ENCODE data around the gene CRYBG1. TPM values are rescaled to one million over a fixed set of nuclear protein-coding genes. Genes with fewer than 3 reads are reported as not detected.

The CRYBG1 gene
- polyA plus RNA-seq, 2 of the 4 experiments (the other 2 are of a cell fraction): 0.31 to 0.37 TPM

DNA sequence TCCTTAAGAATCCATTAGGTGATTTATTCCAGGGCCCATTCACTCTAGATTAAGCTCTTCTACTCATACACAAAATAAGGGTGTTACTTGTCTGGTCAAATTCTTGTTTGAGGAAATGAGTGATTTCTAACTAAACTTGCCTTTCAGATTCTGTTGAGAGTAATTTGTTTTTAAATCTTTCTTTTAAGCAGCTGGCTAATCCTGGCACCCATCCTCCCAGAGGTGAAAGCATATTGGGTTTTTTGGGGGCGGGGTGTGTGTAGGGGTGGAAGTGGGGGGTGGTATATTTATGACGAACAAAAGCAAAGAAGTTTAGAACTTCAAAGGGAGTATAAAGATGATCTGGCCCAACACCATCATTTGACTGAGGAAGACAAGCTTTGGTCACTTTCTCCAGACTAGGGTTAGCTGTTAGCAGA lies 174.1 kb downstream of the CRYBG1 start (continued):
- TF ChIP-seq NR3C1 (IDR thresholded peaks at IDR 0.05) (no peak), CHD4 (IDR thresholded peaks at IDR 0.05; ENCODE audit: borderline replicate concordance) (no peak), GATA3 (IDR thresholded peaks at IDR 0.05; ENCODE audit: borderline replicate concordance) (no peak), RAD21 (conservative IDR thresholded peaks at IDR 0.05 in 1 of 2, IDR thresholded peaks at IDR 0.05 in 1 of 2) (no peak), MAFK (IDR thresholded peaks at IDR 0.05; ENCODE audit: partially characterized antibody) (no peak), ESRRA (IDR thresholded peaks at IDR 0.05; ENCODE audit: borderline replicate concordance, low read length) (no peak)
- TF ChIP-seq, protein P1, sequence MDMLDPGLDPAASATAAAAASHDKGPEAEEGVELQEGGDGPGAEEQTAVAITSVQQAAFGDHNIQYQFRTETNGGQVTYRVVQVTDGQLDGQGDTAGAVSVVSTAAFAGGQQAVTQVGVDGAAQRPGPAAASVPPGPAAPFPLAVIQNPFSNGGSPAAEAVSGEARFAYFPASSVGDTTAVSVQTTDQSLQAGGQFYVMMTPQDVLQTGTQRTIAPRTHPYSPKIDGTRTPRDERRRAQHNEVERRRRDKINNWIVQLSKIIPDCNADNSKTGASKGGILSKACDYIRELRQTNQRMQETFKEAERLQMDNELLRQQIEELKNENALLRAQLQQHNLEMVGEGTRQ (IDR thresholded peaks at IDR 0.05): no peak

DNA sequence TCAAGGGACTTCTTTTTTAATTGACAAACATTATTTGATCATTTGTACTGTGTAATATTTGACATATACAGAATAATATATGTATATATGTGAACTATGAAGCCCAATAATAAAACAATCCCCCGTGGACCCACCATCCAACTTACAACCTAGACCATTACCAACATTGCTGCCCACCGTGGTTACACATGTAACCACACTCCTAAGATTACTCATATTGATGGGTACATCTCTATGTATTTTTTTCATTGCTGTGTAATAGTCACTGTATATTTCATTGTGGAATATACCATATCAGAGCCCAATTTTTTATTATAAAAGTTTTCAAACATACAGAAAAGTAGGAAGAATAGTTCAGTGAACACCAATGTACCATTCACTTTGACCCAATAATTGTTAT lies 174.5 kb downstream of the CRYBG1 start:
- no peaks in the 10 kb centered on the region for H3K9me3 ChIP-seq
- 50% methylated on average over 2 of the region's 2 CpGs for WGBS (ENCODE audit: missing lambda C conversion rate)
- peaks cover 13% of the 10 kb centered on the region for H3K4me1 ChIP-seq
- no peak for FAIRE-seq
- ChIA-PET POLR2A (no interaction called here), CTCF (interaction anchor here (1.1 to 1.5 kb wide), 2 partner anchors 22 to 23 kb away, joined by 3 to 4 read pairs; no protein-coding TSS in a partner anchor)
- no peak overlapping the region for H3K27ac ChIP-seq
- no peak overlapping the region for H3K4me3 ChIP-seq
- TF ChIP-seq EHMT2 (IDR thresholded peaks at IDR 0.05; ENCODE audit: low read depth) (no peak), ZFP36 (IDR thresholded peaks at IDR 0.05; ENCODE audit: borderline replicate concordance, partially characterized antibody) (no peak), RARB (CRISPR knock-in tag; IDR thresholded peaks at IDR 0.05) (no peak)
- no peak overlapping the region for H3K4me2 ChIP-seq
- no peak for ATAC-seq
- no peak for DNase-seq (ENCODE audit: low read depth in 1 of 2, low spot score in 1 of 2)

DNA sequence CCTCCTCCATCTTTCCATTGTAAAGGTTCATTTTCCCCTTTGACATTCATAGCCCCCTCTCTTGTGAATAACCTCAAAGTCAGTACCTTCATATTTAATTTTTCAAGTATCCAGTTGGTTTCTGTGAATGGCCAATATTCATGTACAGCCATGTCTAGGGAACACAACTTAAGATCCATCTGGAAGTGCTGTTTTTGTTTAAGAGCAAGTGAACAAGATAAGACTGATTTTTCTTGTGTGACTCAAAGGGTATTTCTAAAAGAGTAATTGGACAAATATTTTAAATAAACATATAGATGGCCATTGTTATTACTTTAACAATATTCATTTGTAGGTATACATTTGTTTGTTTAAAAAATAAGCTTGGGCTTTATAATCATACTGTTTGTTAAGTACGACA lies 175.8 kb downstream of the CRYBG1 start:
- Histone ChIP-seq H3K9me3 (no peaks in the 10 kb centered on the region), H3K4me1 (peaks cover 12% of the 10 kb centered on the region; the same call in 2 of the 3 replicates), H3K27ac (no peak overlapping the region), H3K4me3 (no peak overlapping the region), H3K4me2 (no peak overlapping the region)
- ATAC-seq (no peak), DNase-seq (ENCODE audit: low read depth in 1 of 2, low spot score in 1 of 2) (no peak), FAIRE-seq (no peak)
- POLR2A ChIA-PET: no interaction called here
- CTCF ChIA-PET: no interaction called here
- TF ChIP-seq BHLHE40 (IDR thresholded peaks at IDR 0.05; ENCODE audit: low read depth, low read length) (no peak), SMC3 (IDR thresholded peaks at IDR 0.05) (no peak), ESRRA (IDR thresholded peaks at IDR 0.05; ENCODE audit: borderline replicate concordance, low read length) (no peak), CHD4 (IDR thresholded peaks at IDR 0.05; ENCODE audit: borderline replicate concordance) (no peak), FOSB (CRISPR knock-in tag; IDR thresholded peaks at IDR 0.05) (no peak), NPAS2 (CRISPR knock-in tag; IDR thresholded peaks at IDR 0.05; ENCODE audit: borderline replicate concordance) (no peak), HEYL (CRISPR knock-in tag; IDR thresholded peaks at IDR 0.05) (no peak), FOSL2 (IDR thresholded peaks at IDR 0.05) (no peak), FOSL2 (CRISPR knock-in tag; IDR thresholded peaks at IDR 0.05) (no peak), CHD2 (IDR thresholded peaks at IDR 0.05; ENCODE audit: low read length, partially characterized antibody) (no peak), MAFK (IDR thresholded peaks at IDR 0.05; ENCODE audit: partially characterized antibody) (no peak), RARB (CRISPR knock-in tag; IDR thresholded peaks at IDR 0.05) (no peak), POLR2A (IDR thresholded peaks at IDR 0.05; ENCODE audit: low read length) (no peak), JUN (IDR thresholded peaks at IDR 0.05) (no peak), KDM1A (IDR thresholded peaks at IDR 0.05; ENCODE audit: low read depth) (no peak), POLR2AphosphoS2 (conservative IDR thresholded peaks at IDR 0.05; ENCODE audit: low read length) (no peak)
- TF ChIP-seq, protein P2, sequence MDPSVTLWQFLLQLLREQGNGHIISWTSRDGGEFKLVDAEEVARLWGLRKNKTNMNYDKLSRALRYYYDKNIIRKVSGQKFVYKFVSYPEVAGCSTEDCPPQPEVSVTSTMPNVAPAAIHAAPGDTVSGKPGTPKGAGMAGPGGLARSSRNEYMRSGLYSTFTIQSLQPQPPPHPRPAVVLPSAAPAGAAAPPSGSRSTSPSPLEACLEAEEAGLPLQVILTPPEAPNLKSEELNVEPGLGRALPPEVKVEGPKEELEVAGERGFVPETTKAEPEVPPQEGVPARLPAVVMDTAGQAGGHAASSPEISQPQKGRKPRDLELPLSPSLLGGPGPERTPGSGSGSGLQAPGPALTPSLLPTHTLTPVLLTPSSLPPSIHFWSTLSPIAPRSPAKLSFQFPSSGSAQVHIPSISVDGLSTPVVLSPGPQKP (IDR thresholded peaks at IDR 0.05; ENCODE audit: low read depth, low read length): no peak
- TF ChIP-seq, protein P3, sequence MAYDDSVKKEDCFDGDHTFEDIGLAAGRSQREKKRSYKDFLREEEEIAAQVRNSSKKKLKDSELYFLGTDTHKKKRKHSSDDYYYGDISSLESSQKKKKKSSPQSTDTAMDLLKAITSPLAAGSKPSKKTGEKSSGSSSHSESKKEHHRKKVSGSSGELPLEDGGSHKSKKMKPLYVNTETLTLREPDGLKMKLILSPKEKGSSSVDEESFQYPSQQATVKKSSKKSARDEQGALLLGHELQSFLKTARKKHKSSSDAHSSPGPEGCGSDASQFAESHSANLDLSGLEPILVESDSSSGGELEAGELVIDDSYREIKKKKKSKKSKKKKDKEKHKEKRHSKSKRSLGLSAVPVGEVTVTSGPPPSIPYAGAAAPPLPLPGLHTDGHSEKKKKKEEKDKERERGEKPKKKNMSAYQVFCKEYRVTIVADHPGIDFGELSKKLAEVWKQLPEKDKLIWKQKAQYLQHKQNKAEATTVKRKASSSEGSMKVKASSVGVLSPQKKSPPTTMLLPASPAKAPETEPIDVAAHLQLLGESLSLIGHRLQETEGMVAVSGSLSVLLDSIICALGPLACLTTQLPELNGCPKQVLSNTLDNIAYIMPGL (CRISPR knock-in tag; IDR thresholded peaks at IDR 0.05; ENCODE audit: borderline replicate concordance): no peak
- TF ChIP-seq, protein P4, sequence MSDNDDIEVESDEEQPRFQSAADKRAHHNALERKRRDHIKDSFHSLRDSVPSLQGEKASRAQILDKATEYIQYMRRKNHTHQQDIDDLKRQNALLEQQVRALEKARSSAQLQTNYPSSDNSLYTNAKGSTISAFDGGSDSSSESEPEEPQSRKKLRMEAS (IDR thresholded peaks at IDR 0.05): no peak
- 44% methylated on average over 1 of the region's 1 CpG for WGBS (ENCODE audit: missing lambda C conversion rate)

Measured in A549 (cell line).